Metanephros (tissue), 1 donor: ENCODE results near the gene RDH13. TPM values are rescaled to one million over a fixed set of nuclear protein-coding genes. Genes with fewer than 3 reads are reported as not detected.

Source experiments
- total RNA-seq: library from RNA; depleted of rRNA; stranded (reverse); fragments of >200 nt; gene quantifications from one replicate; pipeline ENCODE4 v1.2.3, GENCODE V29; 2014

The RDH13 gene, protein sequence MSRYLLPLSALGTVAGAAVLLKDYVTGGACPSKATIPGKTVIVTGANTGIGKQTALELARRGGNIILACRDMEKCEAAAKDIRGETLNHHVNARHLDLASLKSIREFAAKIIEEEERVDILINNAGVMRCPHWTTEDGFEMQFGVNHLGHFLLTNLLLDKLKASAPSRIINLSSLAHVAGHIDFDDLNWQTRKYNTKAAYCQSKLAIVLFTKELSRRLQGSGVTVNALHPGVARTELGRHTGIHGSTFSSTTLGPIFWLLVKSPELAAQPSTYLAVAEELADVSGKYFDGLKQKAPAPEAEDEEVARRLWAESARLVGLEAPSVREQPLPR
- 35.1 TPM for total RNA-seq

DNA sequence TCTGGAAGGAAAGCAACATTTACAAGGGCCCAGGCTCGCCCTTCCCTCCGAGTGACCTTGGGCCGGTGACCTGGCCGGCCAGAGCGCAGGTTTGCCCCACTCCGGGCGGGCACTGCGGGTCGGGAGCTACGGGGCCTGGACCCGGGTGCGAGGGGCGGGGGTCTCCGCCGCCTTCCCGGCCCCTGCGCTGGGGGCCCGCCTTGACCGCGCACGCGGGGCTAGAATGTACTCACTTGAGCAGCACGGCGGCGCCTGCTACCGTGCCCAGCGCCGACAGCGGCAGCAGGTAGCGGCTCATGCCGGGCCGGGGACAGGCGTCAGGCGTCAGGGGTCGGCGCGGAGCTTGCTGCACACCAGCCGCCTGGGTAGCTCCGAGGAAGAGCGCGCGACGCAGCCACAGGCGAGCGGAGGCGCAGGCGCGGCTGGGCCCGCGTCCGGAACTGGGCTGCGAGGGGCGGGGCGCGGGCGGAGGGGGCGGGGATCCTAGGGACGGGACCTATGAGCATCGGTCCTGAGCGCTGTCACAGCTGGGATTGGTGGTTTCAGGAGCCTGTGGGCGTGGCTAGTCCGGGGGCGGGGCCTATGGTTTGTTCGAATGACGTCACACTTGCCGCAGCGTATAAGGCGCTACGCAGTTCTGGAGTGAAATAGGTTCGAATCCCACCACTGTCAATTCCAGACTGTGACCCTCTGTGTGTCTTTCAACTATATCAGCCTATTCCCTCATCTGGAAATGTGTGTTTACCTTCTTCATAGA is at the start of gene RDH13:
RDH13 (minus strand) TSS at position 414 of the 757 bp plus-strand sequence; CDS start at position 298, 116 bp downstream.

DNA sequence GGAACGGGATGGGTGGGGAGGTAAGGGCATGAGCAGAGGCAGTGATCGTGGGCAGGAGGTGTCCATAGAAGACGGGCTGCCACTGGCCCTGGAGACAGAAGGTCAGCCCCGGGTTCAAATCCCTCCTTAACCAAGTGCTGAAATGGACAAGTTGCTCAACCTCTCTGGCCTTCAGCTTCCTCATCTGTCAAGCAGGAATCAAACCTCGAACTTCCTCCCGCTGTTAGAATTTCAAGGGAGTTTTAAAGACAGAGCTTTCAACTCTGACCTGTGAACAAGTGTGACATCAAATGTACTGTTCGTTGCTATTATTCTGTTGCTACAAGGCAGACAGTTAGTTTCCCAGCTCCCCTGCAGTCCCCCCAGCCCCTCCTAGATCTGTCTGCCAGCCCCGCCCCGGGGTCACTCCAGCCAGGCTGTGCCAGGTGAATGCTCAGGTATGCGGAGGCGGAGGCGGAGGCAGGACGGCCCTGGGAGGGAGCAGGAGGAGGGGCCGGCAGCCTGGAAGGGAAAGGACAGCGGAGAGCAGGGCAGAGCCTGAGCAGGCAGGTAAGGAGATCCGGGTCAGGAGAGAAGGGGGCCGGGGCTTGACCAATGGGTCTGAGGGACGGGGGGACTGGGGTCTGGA is 12.5 kb upstream of the RDH13 start, which contains the start of gene EPS8L1:
EPS8L1 (plus strand) TSS at position 499 of the 628 bp plus-strand sequence. CDS start 576 bp downstream, outside the sequence.

Other genes starting within 250 kb of the RDH13 start
- not detected for gene KIR3DL1, start 246.7 kb downstream of the RDH13 start, total RNA-seq
- gene KIR2DS4, start 230.5 kb downstream of the RDH13 start, total RNA-seq, result not detected
- gene KIR3DL2, start 212.7 kb downstream of the RDH13 start, total RNA-seq, result not detected
- 14.2 TPM for gene FCAR, start 188.9 kb downstream of the RDH13 start, total RNA-seq
- gene NCR1, start 157.0 kb downstream of the RDH13 start, total RNA-seq, result 0.70 TPM
- 0.06 TPM for gene NLRP7, start 115.6 kb downstream of the RDH13 start, total RNA-seq
- gene NLRP2, start 96.8 kb downstream of the RDH13 start, total RNA-seq, result 13.8 TPM
- gene GP6, start 24.9 kb downstream of the RDH13 start, total RNA-seq, result 0.47 TPM
- 32.5 TPM for gene EPS8L1, start 12.7 kb upstream of the RDH13 start, total RNA-seq
- gene PPP1R12C, start 54.5 kb upstream of the RDH13 start, total RNA-seq, result 53.5 TPM
- 26.9 TPM for gene TNNT1, start 86.1 kb upstream of the RDH13 start, total RNA-seq
- gene TNNI3, start 94.6 kb upstream of the RDH13 start, total RNA-seq, result 1.1 TPM
- gene DNAAF3, start 103.5 kb upstream of the RDH13 start, total RNA-seq, result 5.2 TPM
- gene SYT5, start 117.1 kb upstream of the RDH13 start, total RNA-seq, result not detected
- 0.76 TPM for gene PTPRH, start 146.4 kb upstream of the RDH13 start, total RNA-seq
- 1.3 TPM for gene TMEM86B, start 165.6 kb upstream of the RDH13 start, total RNA-seq
- 37.1 TPM for gene PPP6R1, start 195.9 kb upstream of the RDH13 start, total RNA-seq
- 28.1 TPM for gene HSPBP1, start 217.0 kb upstream of the RDH13 start, total RNA-seq
- gene BRSK1, start 220.8 kb upstream of the RDH13 start, total RNA-seq, result 11.2 TPM